GM21723 (cell line): Measurements from ENCODE around the gene AP3S2.
"Not testable (repeated sequence)": the region's sequence is repeated elsewhere in the genome, so short reads cannot be mapped to it uniquely, and the experiment has no call there.

Experiments used
- ATAC-seq: cut with Tn5 transposase; IDR thresholded peaks from one replicate; pipeline ENCODE4 v1.9.1; 2021; ENCODE audit warnings: mild to moderate bottlenecking, moderate library complexity; ENCODE audit not compliant: unreplicated experiment

AP3S2 gene

GRCh38 chr15:89904519-89904918 is 10.7 kb upstream of the AP3S2 start:
- ATAC-seq = no peak

DNA sequence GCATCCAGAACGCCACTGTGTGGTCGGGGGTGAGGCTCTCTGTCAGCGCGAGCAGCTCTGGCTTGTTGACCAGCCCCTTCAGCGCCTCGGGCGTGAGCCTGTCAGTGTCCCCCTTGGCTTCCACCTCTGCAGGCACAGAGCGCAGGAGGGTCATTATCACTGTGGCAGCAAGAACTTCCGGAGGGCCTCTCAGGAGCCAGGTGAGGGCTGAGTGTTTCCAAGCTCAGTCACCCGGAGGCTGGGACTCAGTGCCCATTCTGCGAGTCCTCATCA is 10.0 kb upstream of the AP3S2 start:
- ATAC-seq = no peak

GRCh38 chr15:89903015-89903857 is 9.4 kb upstream of the AP3S2 start:
- ATAC-seq = no peak

GRCh38 chr15:89900849-89901248 is 7.1 kb upstream of the AP3S2 start:
- ATAC-seq = no peak

DNA sequence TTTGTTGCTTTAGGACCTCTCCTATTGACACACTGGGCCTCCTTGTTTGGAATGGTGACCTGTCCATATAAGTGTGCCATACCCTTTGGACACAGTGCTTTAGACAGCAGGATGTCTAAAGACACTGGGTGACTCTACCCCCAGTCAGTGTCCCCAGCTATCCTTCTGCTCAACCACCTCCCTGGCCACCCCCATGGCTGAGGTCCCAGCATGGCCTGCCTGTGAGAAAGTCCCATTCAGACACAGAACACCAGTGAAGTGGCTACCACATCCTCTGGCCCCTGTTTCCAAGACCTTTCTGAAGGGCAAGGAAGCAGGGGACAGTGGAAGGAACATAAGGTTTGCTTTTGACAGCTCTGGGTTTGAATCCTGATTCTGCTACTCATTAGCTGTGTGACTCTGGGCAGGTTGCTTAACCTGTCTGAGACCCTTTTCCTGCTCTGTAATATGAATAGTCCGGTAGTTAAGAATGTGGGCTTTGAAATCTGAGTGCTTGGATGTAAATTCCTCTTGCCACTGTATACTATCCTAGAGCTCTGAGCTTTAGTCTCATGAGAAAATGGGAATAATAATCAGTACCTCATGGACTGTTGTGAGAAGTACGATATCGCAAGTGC is 6.3 kb upstream of the AP3S2 start:
- ATAC-seq = no peak

- no peak for ATAC-seq
These were observed 5.6 kb upstream of the AP3S2 start for GRCh38 chr15:89899295-89899945.

DNA sequence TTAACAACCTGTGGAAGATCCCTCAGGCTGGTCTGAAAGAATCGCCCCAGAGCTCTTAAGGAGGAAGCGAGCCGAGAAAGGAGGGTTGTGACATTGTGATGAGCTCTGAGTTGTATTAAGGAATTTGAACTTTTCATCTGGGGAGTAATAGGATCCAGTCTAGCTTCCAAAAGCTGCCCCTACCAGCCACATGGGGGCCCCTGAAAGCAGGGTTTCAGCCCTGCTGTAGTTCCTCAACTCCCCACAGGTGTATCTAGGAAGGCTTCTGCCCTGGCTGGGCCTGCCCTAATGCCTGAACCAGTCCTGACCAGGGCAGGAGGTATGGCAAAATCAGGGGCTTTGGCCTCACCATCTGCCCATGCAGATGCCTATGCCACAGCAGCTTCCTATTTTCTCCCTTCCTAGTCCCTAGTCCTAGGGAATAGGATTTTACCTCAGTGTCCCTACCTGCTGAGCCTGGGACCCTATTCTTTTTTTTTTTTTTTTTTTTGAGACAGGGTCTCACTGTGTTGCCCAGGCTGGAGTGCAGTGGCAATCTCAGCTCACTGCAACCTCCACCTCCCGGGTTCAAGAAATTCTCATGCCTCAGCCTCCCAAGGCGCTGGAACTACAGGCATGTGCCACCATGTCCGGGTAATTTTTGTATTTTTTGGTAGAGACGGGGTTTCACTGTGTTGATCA is 5.0 kb upstream of the AP3S2 start:
- peak; percentile 52 for ATAC-seq

GRCh38 chr15:89898146-89898545 is 4.4 kb upstream of the AP3S2 start:
- no peak for ATAC-seq

GRCh38 chr15:89893027-89893426 is 767 bp downstream of the AP3S2 start:
- no peak for ATAC-seq

DNA sequence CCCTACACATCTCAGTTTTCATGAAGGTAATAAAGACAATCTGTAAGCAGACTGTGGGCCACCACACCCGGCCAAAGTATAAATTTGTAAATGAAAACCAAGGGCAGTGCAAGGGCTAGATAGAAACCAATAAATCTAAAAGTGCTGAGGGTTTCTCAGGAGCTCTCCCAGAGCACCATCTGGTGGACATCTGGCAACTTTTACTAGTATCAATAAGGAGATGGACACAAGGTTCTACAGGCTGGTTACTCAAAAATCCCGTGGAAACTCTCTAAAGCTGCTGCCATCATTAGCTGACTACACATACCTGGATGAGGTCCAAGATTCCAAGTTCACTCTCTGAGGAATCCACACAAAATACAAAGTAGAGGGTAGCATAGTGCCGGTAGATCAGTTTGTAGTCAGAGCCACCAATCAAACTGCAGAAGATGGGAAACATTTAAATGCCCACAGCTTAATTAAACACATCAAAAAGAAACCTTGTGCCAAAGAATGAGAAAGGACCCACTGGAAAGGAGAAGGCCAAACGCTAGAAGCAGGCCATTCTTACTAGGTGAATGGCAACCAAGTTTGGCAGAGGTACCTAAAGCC is 5.5 kb downstream of the AP3S2 start:
- no peak for ATAC-seq

- no peak for ATAC-seq
These were observed 8.2 kb downstream of the AP3S2 start for GRCh38 chr15:89885611-89886010.

GRCh38 chr15:89885179-89885578 is 8.6 kb downstream of the AP3S2 start:
- ATAC-seq = not testable (repeated sequence)

- ATAC-seq = no peak
These were observed 10.3 kb downstream of the AP3S2 start for GRCh38 chr15:89883518-89883917.

DNA sequence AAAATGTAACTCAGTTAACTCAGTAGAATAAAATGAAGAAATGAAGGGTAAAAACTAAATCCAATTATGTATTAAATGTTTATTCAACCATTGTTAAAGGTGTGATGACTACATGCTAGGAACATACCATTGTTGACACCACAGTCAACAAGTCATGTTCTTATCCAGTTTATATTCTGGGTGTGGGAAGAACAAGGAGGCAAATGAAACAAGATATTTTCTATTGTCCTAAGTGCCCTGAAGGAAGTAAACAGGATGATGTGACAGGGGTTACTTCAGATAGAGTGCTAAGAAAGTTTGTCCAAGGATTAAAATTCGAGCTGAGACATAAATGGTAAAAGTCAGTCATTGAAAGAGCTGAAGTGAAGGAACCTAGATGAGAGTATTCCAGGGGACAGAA is 13.1 kb downstream of the AP3S2 start:
- no peak for ATAC-seq

DNA sequence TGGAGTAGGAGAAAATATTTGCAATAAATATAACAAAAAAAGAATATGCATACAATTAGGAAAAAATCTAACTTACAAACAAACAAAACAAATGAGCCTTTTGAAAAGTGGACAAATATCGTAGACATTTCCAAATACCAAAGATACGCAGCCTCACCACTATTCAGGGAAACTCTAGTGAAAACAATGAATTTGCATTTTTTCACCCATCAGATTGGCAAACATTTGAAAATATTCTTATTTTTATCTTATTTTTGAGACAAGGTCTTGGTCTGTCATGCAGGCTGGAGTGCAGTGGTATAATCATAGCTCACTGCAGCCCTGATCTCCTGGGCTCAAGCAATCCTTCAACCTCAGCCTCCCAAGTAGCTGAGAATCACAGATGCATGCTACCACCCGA is 15.5 kb downstream of the AP3S2 start:
- no peak for ATAC-seq

GRCh38 chr15:89877083-89877425 is 16.7 kb downstream of the AP3S2 start:
- ATAC-seq = no peak

- ATAC-seq = no peak
These were observed 17.3 kb downstream of the AP3S2 start for GRCh38 chr15:89876396-89877082.

DNA sequence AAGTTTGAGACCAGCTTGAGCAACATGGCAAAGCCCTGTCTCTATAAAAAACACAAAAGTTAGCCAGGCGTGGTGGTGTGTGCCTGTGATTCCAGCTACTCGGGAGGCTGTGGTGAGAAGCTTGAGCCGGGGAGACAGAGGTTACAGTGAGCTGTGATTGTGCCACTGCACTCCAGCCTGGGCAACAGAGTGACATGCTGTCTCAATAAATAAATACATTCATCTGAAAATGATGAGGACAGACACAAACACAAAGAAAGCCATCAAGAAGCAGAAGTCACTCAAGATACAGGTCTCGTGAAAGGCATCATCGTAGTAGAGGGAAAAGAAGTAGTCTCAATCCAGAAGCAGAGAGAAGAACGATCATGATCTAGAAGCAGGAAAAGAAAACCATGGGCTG is 18.1 kb downstream of the AP3S2 start:
- ATAC-seq = no peak

DNA sequence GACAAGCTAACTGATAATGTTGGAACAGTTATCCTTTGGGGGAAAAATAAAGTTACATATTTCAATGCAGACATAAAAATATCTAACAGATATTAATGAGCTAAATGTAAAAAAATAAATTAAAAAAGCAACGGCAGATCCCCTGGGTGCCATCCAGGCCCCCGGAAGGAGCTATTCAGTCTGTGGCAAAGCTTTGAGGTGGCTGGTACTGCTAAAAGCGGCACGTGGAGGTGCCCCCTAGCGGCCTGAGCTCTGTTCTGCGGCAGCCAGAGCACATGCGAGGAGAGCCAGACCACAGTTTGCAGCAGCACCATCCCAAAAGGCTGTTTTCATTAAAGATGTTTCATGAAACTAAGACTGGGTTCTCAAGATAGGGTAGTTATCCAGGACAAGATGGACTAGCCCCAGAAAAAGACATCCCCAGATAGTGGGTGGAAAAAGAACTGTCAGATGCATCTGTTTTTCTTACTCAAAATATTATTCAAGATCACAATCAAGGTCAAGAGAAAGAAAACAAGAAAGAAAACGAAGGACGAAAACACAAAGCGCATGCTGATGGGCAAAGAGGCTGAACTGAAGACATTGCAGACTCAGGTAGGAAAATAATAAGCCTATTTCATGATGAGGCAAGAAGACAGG is 18.7 kb downstream of the AP3S2 start:
- peak; percentile 83 for ATAC-seq

DNA sequence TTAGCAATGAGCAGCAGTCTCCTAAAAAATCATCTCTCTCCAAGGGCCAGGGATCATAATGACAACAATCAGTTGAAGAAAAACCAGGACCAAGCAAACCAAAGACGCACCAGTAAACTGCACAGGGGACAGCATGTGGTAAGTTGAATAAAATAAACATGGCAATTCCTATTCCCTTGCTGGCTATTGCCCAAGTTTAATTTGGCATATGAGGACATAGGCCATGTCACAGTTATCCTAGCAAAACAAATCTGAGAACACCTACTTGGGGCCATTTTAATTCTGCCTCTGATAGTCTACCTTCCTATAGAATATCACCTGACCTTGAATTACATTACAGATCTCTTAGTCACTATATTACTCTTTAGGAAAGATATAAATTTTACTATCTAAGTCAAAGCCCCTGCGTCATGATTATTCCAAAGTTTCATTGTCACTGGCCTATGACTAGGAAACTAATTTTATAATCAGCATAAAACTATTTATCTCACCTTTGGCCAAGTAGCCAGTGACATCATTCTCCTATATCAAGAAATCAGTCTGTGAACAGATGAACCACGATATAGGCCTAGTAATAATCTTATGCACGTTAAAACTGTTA is 23.0 kb downstream of the AP3S2 start:
- ATAC-seq = no peak
